ENCODE measurements around the gene CYP51A1. TPM values are rescaled to one million over a fixed set of nuclear protein-coding genes. Genes with fewer than 3 reads are reported as not detected.
A peak's percentile ranks its signal among the peaks of the same experiment; 100 is the strongest.

CYP51A1 gene
- total and polyA plus RNA-seq, 2 of the 13 experiments (the other 11 are each of a cell fraction or from before 2014, with no cell fraction given), result 15.4 to 260 TPM

GRCh38 chr7:92072708-92073107 is 61.6 kb downstream of the CYP51A1 start:
- intact Hi-C loops (cut with micrococcal nuclease; ENCODE audit: unreplicated experiment) (no loop called here), in situ Hi-C loops (cut with HindIII; ENCODE audit: extremely low pct_ligation_motif_present, low pct_unique_long_range_greater_than_20kb) (no loop called here)
- ChIA-PET POLR2A (no interaction called here), CTCF (ENCODE audit: low intra/inter-chr PET ratio, low total read pairs) (no interaction called here)
- no peak for ATAC-seq
- H3K27me3 ChIP-seq (ENCODE audit: control insufficient read depth in 1 of 2, insufficient read depth in 2 of 2, low read length in 2 of 2), result no peaks in the 10 kb centered on the region
- H3K9me3 ChIP-seq (ENCODE audit: low read length), result no peaks in the 10 kb centered on the region
- H3K4me2 ChIP-seq (ENCODE audit: low read depth, low read length), result no peak overlapping the region
- H3K36me3 ChIP-seq (replicated peaks in 1 of 2; ENCODE audit: control insufficient read depth in 1 of 2, insufficient read depth in 2 of 2, low read length in 2 of 2), result peaks cover 1 to 14% of the 10 kb centered on the region in 2 experiments; a peak in 3 of 5 replicates
- H3K9ac ChIP-seq (ENCODE audit: insufficient read depth, low read depth, low read length), result no peak overlapping the region
- DNase-seq (ENCODE audit: low spot score), result no peak
- no peak overlapping the region for H3K4me3 ChIP-seq (replicated peaks in 1 of 3; ENCODE audit: insufficient read depth in 1 of 3, low read depth in 2 of 3, low read length in 3 of 3)
- BruUV-seq (replicated peaks), result no TSS peak
- H3K27ac ChIP-seq (ENCODE audit: extremely low read length, insufficient read depth, low read length), result no peak overlapping the region
- no peak overlapping the region for H2AFZ ChIP-seq (ENCODE audit: low read length)
- no peaks in the 10 kb centered on the region for H3K79me2 ChIP-seq (ENCODE audit: insufficient read depth, low read length)
- no peaks in the 10 kb centered on the region for H3K4me1 ChIP-seq (ENCODE audit: insufficient read depth, low read length)
- TF ChIP-seq CSRNP1 (CRISPR knock-in tag; IDR thresholded peaks at IDR 0.05), result no peak
- TF ChIP-seq PLRG1 (conservative IDR thresholded peaks at IDR 0.05), result no peak
- no peak for TF ChIP-seq HDAC6 (IDR thresholded peaks at IDR 0.05; ENCODE audit: low read depth, low read length)
- peak; percentile 51; the same call in 1 of the 2 replicates for TF ChIP-seq CHD4 (IDR thresholded peaks at IDR 0.05; ENCODE audit: borderline replicate concordance, low read length)
- peak; percentile 81 for TF ChIP-seq ZNF629 (CRISPR knock-in tag; conservative IDR thresholded peaks at IDR 0.05)
- no peak for TF ChIP-seq ZKSCAN5 (CRISPR knock-in tag; IDR thresholded peaks at IDR 0.05)
- 97% methylated on average over 3 of the region's 3 CpGs for WGBS (ENCODE audit: low lambda C conversion rate)
- H4K20me1 ChIP-seq (ENCODE audit: insufficient read depth, low read length), result no peaks in the 10 kb centered on the region
- no peak for FAIRE-seq

- Histone ChIP-seq H3K4me2 (ENCODE audit: low read depth, low read length) (no peak overlapping the region), H2AFZ (ENCODE audit: low read length) (no peak overlapping the region), H3K4me1 (ENCODE audit: insufficient read depth, low read length) (no peaks in the 10 kb centered on the region), H3K9ac (ENCODE audit: insufficient read depth, low read depth, low read length) (no peak overlapping the region), H3K36me3 (replicated peaks in 1 of 2; ENCODE audit: control insufficient read depth in 1 of 2, insufficient read depth in 2 of 2, low read length in 2 of 2) (peaks cover 1 to 18% of the 10 kb centered on the region in 2 experiments; a peak in 4 of 5 replicates), H3K9me3 (ENCODE audit: low read length) (no peaks in the 10 kb centered on the region), H3K27ac (ENCODE audit: extremely low read length, insufficient read depth, low read length) (no peak overlapping the region), H3K79me2 (ENCODE audit: insufficient read depth, low read length) (no peaks in the 10 kb centered on the region), H3K27me3 (ENCODE audit: control insufficient read depth in 1 of 2, insufficient read depth in 2 of 2, low read length in 2 of 2) (no peaks in the 10 kb centered on the region), H3K4me3 (replicated peaks in 1 of 3; ENCODE audit: insufficient read depth in 1 of 3, low read depth in 2 of 3, low read length in 3 of 3) (no peak overlapping the region), H4K20me1 (ENCODE audit: insufficient read depth, low read length) (no peaks in the 10 kb centered on the region)
- ATAC-seq (no peak), DNase-seq (ENCODE audit: low spot score) (no peak), FAIRE-seq (no peak)
- POLR2A ChIA-PET, result no interaction called here
- intact Hi-C loops (cut with micrococcal nuclease; ENCODE audit: unreplicated experiment), result no loop called here
- no TSS peak for BruUV-seq (replicated peaks)
- in situ Hi-C loops (cut with HindIII; ENCODE audit: extremely low pct_ligation_motif_present, low pct_unique_long_range_greater_than_20kb), result no loop called here
- 96% methylated on average over 1 of the region's 1 CpG for WGBS (ENCODE audit: low lambda C conversion rate)
- CTCF ChIA-PET (ENCODE audit: low intra/inter-chr PET ratio, low total read pairs), result no interaction called here
- TF ChIP-seq ZNF704 (CRISPR knock-in tag; IDR thresholded peaks at IDR 0.05; ENCODE audit: borderline replicate concordance), result no peak
- TF ChIP-seq MAFF (IDR thresholded peaks at IDR 0.05; ENCODE audit: low read depth, low read length), result no peak
- TF ChIP-seq TOE1 (CRISPR knock-in tag; IDR thresholded peaks at IDR 0.05), result no peak
- no peak for TF ChIP-seq SYNCRIP (IDR thresholded peaks at IDR 0.05; ENCODE audit: insufficient read depth, low read depth, low read length)
- TF ChIP-seq ZBTB21 (CRISPR knock-in tag; IDR thresholded peaks at IDR 0.05), result no peak
- no peak for TF ChIP-seq ZBTB7A (CRISPR knock-in tag; IDR thresholded peaks at IDR 0.05)
- no peak for TF ChIP-seq PHF8 (CRISPR knock-in tag; IDR thresholded peaks at IDR 0.05)
These were observed 62.2 kb downstream of the CYP51A1 start for GRCh38 chr7:92072121-92072520.

Measured in HepG2 (cell line).